GM04504 (cell line): ENCODE results near the gene MORF4L1.
A peak's percentile ranks its signal among the peaks of the same experiment; 100 is the strongest.
"Not testable (repeated sequence)": the region's sequence is repeated elsewhere in the genome, so short reads cannot be mapped to it uniquely, and the experiment has no call there.

Experiments used
- DNase-seq: peaks from one replicate; pipeline ENCODE4 v3.0.0-alpha.2; 2012; ENCODE audit warnings: low read depth

Gene MORF4L1, protein sequence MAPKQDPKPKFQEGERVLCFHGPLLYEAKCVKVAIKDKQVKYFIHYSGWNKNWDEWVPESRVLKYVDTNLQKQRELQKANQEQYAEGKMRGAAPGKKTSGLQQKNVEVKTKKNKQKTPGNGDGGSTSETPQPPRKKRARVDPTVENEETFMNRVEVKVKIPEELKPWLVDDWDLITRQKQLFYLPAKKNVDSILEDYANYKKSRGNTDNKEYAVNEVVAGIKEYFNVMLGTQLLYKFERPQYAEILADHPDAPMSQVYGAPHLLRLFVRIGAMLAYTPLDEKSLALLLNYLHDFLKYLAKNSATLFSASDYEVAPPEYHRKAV

DNA sequence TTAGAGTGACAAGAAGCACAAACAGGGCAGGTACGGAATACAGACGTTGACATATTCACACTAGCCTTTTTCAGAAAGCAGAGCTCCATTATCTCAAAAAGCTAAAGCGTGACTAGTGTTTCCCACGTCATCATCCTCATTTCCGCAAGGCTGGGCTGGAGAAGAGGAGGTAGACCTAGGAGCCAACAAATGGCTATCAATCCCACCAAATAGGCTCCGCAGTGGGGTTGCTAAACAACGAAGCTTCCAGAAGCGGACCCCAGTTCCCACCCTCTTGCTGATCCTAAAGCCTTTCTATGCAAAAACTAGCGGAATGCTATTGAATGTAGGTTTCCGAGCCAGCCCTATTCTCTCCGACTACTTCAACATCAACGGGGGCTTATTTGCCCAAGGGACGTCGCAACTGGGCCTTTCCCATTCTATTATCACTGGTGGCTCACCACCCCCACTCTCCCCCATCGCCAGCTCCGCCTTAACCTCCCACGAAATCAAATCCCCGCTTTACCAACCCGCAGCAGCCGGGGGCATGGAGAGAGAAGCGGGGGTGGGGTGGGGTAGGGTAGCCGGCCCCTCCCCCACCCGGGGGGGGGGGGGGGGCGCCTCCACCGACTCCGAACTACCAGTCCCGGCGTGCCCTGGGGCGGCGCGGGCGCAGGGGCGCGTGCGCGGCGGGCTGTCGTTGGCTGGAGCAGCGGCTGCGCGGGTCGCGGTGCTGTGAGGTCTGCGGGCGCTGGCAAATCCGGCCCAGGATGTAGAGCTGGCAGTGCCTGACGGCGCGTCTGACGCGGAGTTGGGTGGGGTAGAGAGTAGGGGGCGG, at the start of gene MORF4L1:
TSS of gene MORF4L1 (plus strand) at position 736 of the 817 bp plus-strand sequence. CDS start 128 bp downstream, outside the sequence.
- DNase-seq: peak; percentile 87

DNA sequence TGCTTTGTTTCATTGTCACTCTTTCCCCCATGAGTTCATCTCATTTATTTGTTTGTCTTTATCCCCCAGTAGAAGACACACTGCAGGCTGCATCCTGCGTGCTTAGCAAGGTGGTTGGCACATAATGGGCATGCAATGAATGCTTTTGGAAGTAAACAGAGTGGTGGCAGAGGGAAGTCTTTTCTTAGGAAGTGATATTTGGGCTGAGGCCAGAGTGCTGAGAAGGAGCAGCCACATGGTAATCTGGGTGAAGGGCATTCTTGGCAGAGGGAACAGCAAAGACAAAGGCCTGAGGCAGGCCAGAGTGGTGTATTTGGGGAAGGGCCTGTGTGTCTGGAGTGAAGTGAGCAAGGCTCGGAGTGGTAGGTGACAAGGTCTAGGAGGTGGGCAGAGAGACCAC, 43.8 kb upstream of the MORF4L1 start:
- no peak for DNase-seq

DNA sequence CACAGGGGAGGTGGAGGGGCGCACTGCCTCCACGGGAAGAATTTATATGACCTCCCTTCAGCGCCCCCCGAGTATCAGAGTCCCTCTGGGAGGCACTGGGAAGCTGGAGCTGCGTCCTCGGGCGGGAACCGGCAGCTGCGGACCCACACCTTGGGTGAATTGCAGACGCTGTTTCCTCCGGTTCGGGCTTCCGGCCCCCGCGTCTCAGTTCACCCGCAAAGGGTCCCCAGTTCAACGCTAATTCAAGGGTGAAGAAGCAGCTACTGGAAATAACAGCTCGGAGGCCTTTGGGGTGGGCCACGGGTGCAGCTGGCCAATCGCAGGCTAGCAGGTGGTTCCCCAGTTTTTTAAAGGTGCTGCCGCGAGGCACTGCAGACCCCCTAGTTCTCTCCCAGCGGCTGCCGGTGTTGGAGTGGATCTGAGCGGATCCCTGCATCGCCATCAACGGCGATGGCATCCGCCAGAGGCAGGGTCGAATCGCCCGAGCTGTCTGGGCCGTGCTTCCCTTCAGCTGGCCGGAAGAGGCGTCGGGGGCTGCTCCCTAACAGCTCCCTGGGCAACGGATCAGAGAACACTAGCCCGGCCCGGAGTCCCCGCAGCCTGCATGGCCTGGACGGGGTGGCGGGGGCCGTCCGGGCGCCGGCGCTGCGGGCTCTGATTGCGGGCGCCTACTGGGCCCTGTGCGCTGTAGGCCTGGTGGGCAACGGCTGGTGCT, 42.0 kb upstream of the MORF4L1 start:
- DNase-seq: no peak

DNA sequence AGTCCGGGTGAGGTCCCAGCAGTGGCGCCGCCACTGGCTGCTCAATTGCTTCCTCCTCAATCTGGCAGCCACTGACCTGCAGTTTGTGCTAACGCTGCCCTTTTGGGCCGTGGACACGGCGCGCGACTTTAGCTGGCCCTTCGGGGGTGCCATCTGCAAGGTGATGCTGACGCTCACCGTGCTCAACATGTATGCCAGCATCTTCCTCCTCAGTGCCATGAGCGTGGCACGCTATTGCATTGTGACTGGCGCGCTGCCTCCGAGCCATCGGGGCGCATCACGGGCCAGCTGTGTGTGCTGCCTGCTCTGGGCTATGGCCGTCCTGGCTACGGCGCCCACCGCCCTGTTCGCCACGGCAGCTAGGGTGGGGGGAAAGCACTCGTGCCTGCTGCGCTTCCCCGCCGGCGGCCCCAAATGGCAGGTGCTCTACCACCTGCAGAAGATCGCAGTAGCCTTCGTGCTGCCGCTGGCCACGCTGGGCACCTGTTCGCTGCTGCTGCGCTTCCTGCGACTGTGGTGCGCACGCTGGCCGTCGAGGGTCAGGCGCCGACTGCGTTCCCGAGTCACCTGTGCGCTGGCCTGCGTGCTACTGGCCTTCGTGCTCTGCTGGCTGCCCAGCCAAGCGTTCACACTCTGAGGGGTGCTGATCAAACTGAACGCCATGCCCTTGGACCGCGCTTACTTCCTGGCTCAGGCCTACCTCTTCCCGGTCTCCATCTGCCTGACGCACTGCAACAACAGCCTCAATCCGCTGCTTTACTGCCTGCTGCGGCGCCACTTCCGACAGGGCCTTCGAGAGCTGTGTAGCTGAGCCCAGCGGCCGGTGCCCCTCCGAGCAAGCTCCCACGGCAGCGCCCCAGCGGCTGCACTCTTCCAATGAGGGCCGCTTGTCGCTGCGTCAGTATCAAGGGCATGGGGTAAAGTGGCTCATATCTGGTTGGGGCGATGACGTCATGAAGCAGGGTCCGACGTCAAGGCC, 41.2 kb upstream of the MORF4L1 start:
- DNase-seq: no peak

DNA sequence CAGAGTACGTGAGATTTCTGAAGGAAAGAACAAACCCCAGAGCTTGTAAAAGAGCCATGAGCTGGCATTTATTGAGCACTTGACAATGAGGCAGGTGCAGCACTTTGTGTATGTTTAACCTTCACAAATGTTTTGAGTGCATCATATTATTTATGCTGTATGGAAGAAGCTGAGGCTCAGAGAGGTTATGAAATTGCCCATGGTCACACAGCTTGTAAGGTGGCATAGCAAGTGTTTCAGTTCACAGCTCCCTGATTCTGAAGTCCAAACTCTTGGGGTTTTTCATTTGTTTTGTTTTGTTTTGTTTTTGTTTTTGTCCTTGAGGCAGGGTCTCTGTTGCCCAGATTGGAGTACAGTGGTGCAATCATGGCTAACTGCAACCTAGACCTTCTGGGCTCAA, 36.4 kb upstream of the MORF4L1 start:
- DNase-seq: no peak

DNA sequence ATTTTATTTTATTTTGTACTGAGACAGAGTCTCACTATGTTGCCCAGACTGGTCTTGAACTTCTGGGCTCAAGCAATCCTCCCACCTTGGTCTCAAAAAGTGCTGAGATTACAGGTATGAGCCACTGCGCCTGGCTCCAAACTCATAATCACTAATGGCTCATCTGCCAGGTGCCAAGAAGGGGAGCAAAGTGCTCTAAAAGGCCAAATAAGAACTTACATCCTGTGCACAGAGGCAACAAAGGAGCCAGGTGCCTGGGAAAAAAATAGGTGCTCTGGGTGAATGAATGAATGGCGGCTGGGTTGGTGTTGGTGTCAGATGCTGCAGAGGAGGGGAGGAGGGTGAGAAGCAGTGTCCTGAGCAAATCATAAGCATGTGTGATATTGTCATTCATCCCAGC, 35.6 kb upstream of the MORF4L1 start:
- no peak for DNase-seq

DNA sequence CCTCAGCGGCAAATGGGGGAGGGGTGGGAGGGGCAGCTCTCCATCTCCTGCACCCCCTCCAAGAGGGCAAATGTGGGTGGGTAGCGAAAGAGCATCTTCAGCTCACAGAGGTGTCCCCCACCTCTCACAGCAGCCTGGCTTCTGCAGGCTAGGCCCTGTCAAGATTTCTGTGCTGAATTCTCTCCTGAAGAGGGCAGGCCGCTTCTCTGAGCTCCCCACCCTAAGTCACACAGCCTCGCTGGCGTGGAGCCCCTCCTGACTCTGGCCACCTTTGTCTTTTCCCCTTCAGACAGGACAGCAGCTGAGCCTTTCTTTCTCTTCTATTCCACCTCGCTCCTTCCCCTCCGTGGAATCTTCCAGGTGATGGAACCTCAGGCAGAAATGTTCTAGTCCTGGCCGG, 35.1 kb upstream of the MORF4L1 start:
- DNase-seq: no peak

DNA sequence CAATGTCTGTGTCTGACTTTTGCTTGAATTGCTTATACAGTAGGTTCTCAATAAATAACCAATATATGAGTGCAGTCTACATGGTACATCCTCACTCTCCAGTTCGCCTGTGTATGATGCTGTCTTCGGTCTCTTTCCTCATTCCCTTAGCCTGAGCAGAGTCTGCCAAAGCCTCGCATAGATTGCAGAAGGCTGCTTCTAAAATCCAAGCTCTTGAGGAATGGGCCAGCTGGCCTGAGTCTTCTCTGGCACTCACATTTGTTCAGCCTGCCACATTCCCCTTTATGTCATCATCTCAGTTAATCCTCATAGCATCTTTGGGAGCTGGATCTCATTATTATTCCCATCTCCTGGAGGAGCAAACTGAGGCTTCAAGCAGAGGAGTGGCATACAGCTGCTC, 34.2 kb upstream of the MORF4L1 start:
- DNase-seq: peak; percentile 17

DNA sequence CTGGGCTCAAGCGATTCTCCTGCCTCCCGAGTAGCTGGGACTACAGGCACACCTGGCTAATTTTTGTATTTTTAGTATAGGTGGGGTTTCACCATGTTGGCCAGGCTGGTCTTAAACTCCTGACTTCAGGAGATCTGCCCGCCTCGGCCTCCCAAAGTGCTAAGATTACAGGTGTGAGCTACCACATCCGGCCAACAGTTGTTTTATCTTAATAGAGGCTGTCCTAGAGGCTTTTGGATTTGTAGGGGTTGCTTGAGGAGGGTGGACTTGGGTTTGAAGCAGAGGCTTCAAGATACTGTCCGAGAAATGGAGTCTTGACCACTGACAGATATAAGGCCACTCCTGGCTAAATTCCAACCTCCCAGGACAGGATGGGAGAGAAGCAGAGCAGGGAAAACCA, 33.5 kb upstream of the MORF4L1 start:
- not testable (repeated sequence) for DNase-seq

DNA sequence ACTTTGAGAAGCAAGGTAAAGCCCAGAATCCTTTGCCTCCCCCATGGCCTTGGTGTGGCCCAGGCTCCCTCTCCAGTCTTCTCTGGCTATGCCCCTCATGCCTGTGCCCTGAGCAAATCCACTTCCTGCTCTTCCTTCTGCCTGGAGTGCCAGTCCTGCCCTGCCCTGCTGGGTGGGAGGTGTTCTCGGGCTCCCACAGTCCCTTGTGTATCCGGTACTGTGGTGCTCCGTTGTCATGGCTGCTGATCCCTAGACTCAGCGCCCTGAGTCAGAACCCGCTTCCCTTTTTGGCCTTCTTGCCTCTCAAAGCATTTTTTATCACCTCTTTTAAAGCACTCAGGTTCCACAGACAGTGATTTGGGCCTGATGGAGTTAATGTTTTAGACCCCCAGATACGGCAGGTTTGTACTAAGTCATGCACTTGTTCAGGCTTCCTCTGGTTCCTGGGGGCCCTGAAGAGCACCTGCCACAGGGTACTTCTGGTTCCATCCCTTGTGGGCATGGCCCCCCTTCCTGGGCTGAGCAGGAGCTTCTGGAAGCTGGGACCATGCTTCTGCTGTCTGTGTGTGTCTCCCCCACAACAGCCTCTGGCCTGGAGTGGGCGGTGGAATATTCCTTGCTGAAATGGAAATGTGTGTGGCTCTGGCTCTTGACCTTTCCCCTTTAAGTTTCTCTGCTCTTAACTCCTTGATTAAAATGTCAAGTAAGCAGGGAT, 31.9 kb upstream of the MORF4L1 start:
- no peak for DNase-seq

DNA sequence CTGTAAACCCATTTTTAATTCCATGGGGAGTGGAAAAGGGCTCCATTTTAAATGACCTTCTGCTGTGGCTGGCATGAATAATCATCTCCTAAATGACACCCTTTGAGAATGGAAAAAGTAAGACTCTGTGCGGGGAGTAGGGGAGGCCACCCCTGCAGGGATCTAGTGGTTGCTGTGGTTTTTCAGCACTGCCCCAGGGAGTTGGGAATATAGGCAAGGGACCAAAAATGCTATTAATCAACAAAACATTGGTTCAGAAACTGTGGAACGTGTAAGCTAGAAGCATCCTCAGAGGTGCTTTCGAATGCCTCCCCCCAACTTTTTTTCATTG, 31.3 kb upstream of the MORF4L1 start:
- no peak for DNase-seq

DNA sequence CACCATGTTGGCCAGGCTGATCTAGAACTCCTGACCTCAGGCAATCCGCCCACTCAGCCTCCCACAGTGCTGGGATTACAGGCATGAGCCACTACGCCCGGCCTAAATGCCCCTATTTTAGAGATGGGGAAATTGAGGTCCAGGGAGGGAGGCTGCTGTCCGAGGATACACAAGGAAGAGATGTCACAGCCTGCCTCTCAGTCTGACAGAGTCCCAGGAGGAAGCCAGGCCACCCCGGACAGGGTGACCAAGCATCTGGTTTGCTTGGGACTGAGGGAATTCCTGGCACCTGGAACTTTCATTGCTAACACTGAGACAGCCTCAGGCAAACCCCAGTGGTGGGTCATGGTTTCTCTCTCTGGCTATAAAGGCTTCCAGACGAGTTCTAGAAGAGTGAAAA, 30.8 kb upstream of the MORF4L1 start:
- no peak for DNase-seq

DNA sequence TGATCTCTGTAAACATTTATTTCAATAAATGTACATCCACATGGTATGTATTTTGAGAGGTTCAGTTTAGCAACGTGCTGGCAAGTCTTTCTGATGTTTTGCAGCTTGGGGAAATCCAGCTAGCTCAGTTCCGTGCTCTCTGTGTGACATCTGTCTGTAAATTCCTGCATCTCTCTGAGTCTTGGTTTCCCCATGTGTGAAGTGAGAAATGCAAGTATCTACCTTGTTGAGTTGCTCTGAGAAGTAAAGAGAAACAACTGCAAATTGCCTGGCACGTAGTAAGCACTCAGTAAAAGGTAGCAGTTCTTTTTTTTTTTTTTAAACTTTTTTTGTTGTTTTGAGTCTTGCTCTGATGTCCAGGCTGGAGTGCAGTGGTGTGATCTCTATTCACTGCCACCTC, 30.2 kb upstream of the MORF4L1 start:
- DNase-seq: no peak

DNA sequence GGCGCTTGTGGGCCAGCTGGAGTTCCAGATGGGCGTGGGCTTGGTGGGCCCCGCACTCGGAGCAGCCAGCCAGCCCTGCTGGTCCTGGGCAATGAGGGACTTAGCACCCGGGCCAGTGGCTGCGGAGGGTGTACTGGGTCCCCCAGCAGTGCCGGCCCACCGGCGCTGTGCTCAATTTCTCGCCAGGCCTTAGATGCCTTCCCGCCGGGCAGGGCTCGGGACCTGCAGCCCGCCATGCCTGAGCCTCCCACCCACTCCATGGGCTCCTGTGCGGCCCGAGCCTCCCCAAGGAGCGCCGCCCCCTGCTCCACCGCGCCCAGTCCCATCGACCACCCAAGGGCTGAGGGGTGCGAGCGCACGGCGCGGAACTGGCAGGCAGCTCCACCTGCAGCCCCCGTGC, 25.8 kb upstream of the MORF4L1 start:
- not testable (repeated sequence) for DNase-seq

DNA sequence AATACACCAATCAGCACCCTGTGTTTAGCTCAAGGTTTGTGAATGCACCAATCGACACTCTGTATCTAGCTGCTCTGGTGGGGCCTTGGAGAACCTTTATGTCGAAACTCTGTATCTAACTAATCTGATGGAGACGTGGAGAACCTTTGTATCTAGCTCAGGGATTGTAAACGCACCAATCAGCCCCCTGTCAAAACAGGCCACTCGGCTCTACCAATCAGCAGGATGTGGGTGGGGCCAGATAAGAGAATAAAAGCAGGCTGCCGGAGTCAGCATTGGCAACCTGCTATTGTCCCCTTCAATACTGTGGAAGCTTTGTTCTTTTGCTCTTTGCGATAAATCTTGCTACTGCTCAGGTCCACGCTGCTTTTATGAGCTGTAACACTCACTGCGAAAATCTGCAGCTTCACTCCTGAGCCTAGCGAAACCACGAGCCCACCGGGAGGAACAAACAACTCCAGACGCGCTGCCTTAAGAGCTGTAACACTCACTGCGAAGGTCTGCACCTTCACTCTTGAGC, 25.2 kb upstream of the MORF4L1 start:
- DNase-seq: not testable (repeated sequence)

DNA sequence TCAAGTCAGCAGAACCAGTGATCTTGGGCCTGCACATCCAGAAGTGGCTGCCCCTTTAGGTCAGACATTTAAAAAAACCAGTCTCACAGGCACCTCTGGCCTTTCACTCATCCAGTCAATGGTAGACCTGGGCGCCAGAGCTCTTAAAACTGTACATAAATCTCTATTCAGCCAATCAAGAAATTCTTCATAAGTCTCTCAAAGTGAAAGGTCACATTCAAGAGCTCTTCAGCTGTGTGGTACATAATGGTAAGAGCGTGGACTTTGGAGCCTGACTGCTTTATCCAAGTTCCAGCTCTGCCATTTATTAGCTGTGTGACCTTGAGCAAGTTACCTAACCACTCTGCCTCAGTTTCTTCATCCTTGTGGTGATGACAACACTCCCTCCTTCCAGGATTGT, 22.3 kb upstream of the MORF4L1 start:
- no peak for DNase-seq

DNA sequence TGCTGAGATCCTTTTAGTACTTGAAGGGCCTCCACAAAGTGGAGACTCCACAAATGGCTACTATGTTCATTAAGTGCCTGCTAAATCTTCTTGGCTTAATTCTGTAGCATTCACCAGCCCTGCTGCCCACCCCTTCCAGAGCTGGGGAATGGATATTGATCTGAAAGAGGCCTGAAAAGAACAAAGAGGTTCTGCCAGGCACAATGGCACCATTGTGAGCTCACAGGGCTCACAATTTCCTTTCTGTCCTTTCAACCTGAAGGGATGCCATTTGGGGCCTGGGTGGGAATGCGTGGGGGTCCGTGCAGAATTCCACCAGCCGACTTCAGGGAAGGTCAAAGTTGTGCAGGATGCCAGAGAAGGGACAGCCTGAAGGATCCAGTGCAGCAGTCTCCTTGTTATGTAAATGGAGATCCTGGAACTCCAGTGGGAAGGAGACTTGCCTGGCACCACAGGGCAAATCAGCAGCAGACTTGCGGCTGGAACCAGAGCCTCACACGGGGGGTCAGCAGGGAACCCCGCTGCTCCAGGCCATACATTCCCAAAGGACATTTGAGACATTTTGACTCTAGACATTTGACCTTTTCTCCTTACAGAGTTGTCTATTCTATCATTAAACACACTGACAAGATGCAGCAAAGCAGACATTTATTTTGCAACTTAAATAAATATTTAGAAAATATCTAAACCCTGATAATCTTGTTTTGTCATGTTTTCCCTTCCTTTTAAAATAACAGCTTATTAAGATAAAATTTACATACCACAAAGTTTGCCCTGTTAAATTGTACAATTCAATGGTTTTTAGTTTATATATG, 21.5 kb upstream of the MORF4L1 start:
- DNase-seq: no peak

DNA sequence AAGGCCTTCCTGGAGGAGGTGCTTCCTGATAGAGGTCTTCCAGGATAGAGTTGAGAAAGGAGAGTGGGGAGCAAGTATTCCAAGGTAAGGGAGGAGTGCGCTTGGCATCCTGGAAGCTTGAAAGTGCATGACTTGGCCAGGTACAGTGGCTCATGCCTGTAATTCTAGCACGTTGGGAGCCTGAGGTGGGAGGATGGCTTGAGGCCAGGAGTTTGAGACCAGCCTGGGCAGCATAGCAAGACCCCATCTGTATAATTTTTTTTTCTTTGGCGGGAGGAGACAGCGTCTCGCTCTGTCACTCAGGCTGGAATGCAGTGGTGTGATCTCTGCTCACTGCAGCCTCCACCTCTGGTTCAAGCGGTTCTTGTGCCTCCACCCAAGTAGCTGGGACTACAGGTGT, 19.2 kb upstream of the MORF4L1 start:
- DNase-seq: no peak

DNA sequence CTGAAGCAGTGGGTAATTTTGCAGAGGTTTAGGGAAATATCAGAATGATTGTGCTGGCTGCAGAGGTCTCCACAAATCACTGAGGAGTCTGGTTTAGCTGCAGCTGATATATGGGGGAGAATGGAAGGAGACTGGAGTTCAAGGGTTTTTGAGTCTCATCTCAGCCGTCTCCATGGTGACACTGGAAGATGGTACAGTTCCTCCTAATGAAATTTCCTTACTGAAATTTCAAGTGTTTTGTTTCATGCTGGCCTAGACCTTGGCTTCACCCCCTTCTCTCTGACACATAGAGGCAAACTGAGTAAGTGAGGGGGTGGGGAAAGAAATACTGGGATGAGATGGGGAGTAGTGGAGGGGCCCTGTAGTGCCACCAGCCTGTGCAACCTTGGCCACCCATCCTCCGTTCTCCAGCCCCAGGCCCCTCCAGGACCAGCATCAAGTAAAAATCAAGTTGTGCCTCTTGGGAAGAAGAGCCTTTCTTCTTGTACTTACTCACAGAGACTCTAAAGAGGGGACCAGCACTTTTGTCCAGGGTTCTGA, 17.8 kb upstream of the MORF4L1 start:
- no peak for DNase-seq

DNA sequence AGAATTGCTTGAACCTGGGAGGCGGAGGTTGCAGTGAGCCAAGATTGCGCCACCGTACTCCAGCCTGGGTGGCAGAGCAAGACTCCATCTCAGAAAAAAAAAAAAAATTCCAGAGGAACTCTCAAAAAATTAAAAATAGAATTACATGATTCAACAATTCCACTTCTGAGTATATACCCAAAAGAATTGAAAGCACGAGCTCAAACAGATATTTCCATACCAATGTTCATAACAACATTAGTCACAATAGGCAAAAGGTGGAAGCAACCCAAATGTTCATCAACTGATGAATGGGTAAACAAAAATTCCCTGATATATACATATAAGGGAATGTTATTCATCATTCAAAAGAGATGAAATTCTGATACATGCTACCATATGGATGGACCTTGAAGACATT, 16.9 kb upstream of the MORF4L1 start:
- no peak for DNase-seq
